Measurements from ENCODE around the gene SLC2A11.

The SLC2A11 gene

GRCh38 chr22:23829845-23830372, 27.8 kb upstream of the SLC2A11 start:
- TF ChIP-seq CTCF (IDR thresholded peaks at IDR 0.05) = no peak
- Histone ChIP-seq H3K27me3 (no peaks in the 10 kb centered on the region), H3K36me3 (peaks cover 92% of the 10 kb centered on the region), H3K4me3 (ENCODE audit: low read depth in 1 of 2, low read length in 1 of 2) (no peak overlapping the region), H3K9me3 (no peaks in the 10 kb centered on the region), H3K4me1 (ENCODE audit: control insufficient read depth in 1 of 2, insufficient read depth in 1 of 2, low read depth in 1 of 2, low read length in 1 of 2) (no peaks in the 10 kb centered on the region), H3K27ac (no peak overlapping the region)

DNA sequence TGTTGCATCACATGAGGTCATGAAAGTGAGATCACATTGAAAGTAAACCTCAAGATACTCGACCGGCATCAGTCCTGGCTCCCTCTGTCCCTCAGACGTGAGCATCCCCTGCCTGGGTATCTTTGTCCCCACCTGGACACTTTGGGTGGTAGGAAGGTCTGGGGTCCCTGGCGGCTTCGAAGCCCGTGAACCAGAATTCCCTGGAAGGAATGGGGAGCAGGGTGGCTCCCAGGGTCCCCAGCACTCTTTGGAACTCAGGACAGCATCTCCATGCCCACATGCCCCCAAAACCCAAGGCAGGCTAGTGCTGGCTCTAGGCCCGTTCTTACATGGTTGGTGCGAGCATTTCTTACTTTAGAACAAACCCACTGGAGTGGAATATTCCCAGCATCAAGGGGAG, 26.4 kb upstream of the SLC2A11 start:
- no peak overlapping the region for H3K27ac ChIP-seq
- H3K4me1 ChIP-seq (ENCODE audit: control insufficient read depth in 1 of 2, insufficient read depth in 1 of 2, low read depth in 1 of 2, low read length in 1 of 2) = no peaks in the 10 kb centered on the region
- peaks cover 90% of the 10 kb centered on the region for H3K36me3 ChIP-seq
- no peaks in the 10 kb centered on the region for H3K27me3 ChIP-seq
- H3K4me3 ChIP-seq (ENCODE audit: low read depth in 1 of 2, low read length in 1 of 2) = no peak overlapping the region
- H3K9me3 ChIP-seq = no peaks in the 10 kb centered on the region
- no peak for TF ChIP-seq CTCF (IDR thresholded peaks at IDR 0.05)

DNA sequence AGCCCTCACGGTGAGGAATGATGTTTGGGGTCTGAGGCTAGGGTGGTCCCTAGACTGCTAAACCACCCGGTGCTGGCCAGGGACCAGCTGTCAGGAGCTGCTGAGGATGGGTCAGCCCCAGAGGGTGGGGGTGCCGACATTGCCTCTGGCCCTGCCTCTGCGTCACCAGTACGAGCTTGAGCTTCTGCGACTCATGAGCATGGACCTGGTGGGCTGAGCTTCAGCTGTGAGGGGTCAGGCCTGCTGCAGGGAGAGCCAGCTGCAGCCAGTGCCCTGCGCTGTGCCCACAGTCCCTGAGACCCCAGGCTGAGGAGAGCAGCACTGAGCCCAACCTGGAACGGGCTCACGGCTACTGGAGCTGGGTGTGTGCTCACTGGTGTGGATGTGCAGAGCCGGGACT, 25.9 kb upstream of the SLC2A11 start:
- Histone ChIP-seq H3K4me1 (ENCODE audit: control insufficient read depth in 1 of 2, insufficient read depth in 1 of 2, low read depth in 1 of 2, low read length in 1 of 2) (no peaks in the 10 kb centered on the region), H3K27ac (no peak overlapping the region), H3K36me3 (peaks cover 87% of the 10 kb centered on the region), H3K9me3 (no peaks in the 10 kb centered on the region), H3K27me3 (no peaks in the 10 kb centered on the region), H3K4me3 (ENCODE audit: low read depth in 1 of 2, low read length in 1 of 2) (no peak overlapping the region)
- no peak for TF ChIP-seq CTCF (IDR thresholded peaks at IDR 0.05)

GRCh38 chr22:23832226-23833016, 25.3 kb upstream of the SLC2A11 start:
- H3K4me1 ChIP-seq (ENCODE audit: control insufficient read depth in 1 of 2, insufficient read depth in 1 of 2, low read depth in 1 of 2, low read length in 1 of 2) = no peaks in the 10 kb centered on the region
- TF ChIP-seq CTCF (IDR thresholded peaks at IDR 0.05) = no peak
- no peaks in the 10 kb centered on the region for H3K27me3 ChIP-seq
- no peak overlapping the region for H3K27ac ChIP-seq
- peaks cover 81% of the 10 kb centered on the region for H3K36me3 ChIP-seq
- H3K9me3 ChIP-seq = no peaks in the 10 kb centered on the region
- H3K4me3 ChIP-seq (ENCODE audit: low read depth in 1 of 2, low read length in 1 of 2) = no peak overlapping the region

- Histone ChIP-seq H3K27ac (no peak overlapping the region), H3K4me1 (ENCODE audit: control insufficient read depth in 1 of 2, insufficient read depth in 1 of 2, low read depth in 1 of 2, low read length in 1 of 2) (peaks cover 4 to 6% of the 10 kb centered on the region in 2 experiments), H3K36me3 (peaks cover 75% of the 10 kb centered on the region), H3K4me3 (ENCODE audit: low read depth in 1 of 2, low read length in 1 of 2) (no peak overlapping the region), H3K9me3 (no peaks in the 10 kb centered on the region), H3K27me3 (no peaks in the 10 kb centered on the region)
- TF ChIP-seq CTCF (IDR thresholded peaks at IDR 0.05) = no peak
Observed at GRCh38 chr22:23833017-23833751, 24.5 kb upstream of the SLC2A11 start.
